GM12878 (cell line): ENCODE data around the gene CNTNAP2. TPM values are rescaled to one million over a fixed set of nuclear protein-coding genes. Genes with fewer than 3 reads are reported as not detected.

Source experiments
- ATAC-seq: fragments of 200-7000 bp; cut with Tn5 transposase; 3 replicates; pipeline ENCODE4 v1.9.1; 2020; ENCODE audit warnings: mild to moderate bottlenecking, moderate library complexity
- BruUV-seq: library from RNA; stranded (reverse); fragments of 400-500 nt; replicated peaks from 2 replicates; lab custom pipeline; 2021; lab: Mats Ljungman, UMichigan
- CTCF ChIA-PET: fragments of 300-600 bp; sonication (Branson Sonifier 250); formaldehyde crosslinking; extraction: SDS; loops from one replicate; lab custom pipeline; 2021; ENCODE audit warnings: inconsistent platforms; lab: Yijun Ruan, JAX
- POLR2A ChIA-PET: fragments of 350-600 bp; formaldehyde crosslinking; extraction: SDS; loops from one replicate; lab custom pipeline; 2021; ENCODE audit warnings: inconsistent platforms; lab: Charles Lee
- RAD21 ChIA-PET: fragments of 300-600 bp; sonication (Branson Sonifier 250); formaldehyde crosslinking; loops from one replicate; lab custom pipeline; 2023; ENCODE audit warnings: antibody characterized with exemption; ENCODE audit not compliant: unreplicated experiment; lab: Charles Lee
- SMC1A ChIA-PET: fragments of 300-600 bp; sonication (Branson Sonifier 250); formaldehyde crosslinking; loops from one replicate; lab custom pipeline; 2023; ENCODE audit not compliant: unreplicated experiment, uncharacterized antibody; lab: Charles Lee
- DNase-seq: peaks from one replicate; pipeline ENCODE4 v3.0.0-alpha.2; 2011; ENCODE audit warnings: low read depth, low spot score
- FAIRE-seq: peaks from 3 replicates; lab custom pipeline; 2011; peaks lifted over from hg19 to GRCh38; lab: Jason Lieb, UNC
- H2AFZ ChIP-seq: 2 replicates; pipeline ENCODE4 v1.6.0; 2011; ENCODE audit warnings: low read depth, low read length, control low read depth; ENCODE audit not compliant: control insufficient read depth
- H3K27ac ChIP-seq: 2 replicates; pipeline ENCODE4 v1.5.1; 2011; ENCODE audit warnings: control low read depth; ENCODE audit not compliant: control insufficient read depth, insufficient read depth
- H3K27me3 ChIP-seq, 2 experiments: replicated peaks in 1 of 2; 2 replicates each; pipeline versions ENCODE4 v1.6.0 to v1.6.1; 2011; ENCODE audit warnings: low read length in 1 of 2; ENCODE audit not compliant: control insufficient read depth in 2 of 2, insufficient read depth in 2 of 2
- H3K36me3 ChIP-seq, 2 experiments: 2 replicates each; pipeline ENCODE4 v1.5.1; 2011; ENCODE audit warnings: low read length in 1 of 2; ENCODE audit not compliant: control insufficient read depth in 2 of 2, insufficient read depth in 2 of 2
- H3K4me1 ChIP-seq: 2 replicates; pipeline ENCODE4 v1.6.1; 2011; ENCODE audit warnings: mild to moderate bottlenecking, low read length, moderate library complexity, mixed read lengths; ENCODE audit not compliant: control insufficient read depth, insufficient read depth
- H3K4me2 ChIP-seq: 2 replicates; pipeline ENCODE4 v1.6.0; 2011; ENCODE audit warnings: control low read depth; ENCODE audit not compliant: control insufficient read depth, insufficient read depth
- H3K4me3 ChIP-seq: fragments of 200-600 bp; sonication (generic); 2 replicates; pipeline ENCODE4 v1.5.1; 2016
- H3K79me2 ChIP-seq: 2 replicates; pipeline ENCODE4 v1.6.0; 2011; ENCODE audit warnings: low read length; ENCODE audit not compliant: control insufficient read depth, insufficient read depth
- H3K9ac ChIP-seq: 2 replicates; pipeline ENCODE4 v1.8.0; 2011; ENCODE audit warnings: low read length, control low read depth, mixed read lengths; ENCODE audit not compliant: control insufficient read depth, insufficient read depth
- H3K9me3 ChIP-seq: replicated peaks from 3 replicates; pipeline ENCODE4 v1.5.1; 2011; ENCODE audit warnings: mild to moderate bottlenecking, low read length; ENCODE audit not compliant: control insufficient read depth, insufficient read depth
- H4K20me1 ChIP-seq: 2 replicates; pipeline ENCODE4 v1.6.0; 2011; ENCODE audit not compliant: control insufficient read depth, insufficient read depth
- ASH2L ChIP-seq: fragments of 300-600, 200-600 bp; sonication (generic); IDR thresholded peaks from 2 replicates; pipeline ENCODE4 v1.6.1; 2017; ENCODE audit warnings: low read depth, mild to moderate bottlenecking, borderline replicate concordance
- CEBPB ChIP-seq, 2 experiments: fragments of 150-350 bp in 1 of 2; IDR thresholded peaks; 2 replicates each; pipeline ENCODE4 v1.6.1; 2012 to 2014; ENCODE audit warnings: low read depth in 2 of 2, low read length in 2 of 2, borderline replicate concordance in 1 of 2, inconsistent platforms in 1 of 2
- FOXM1 ChIP-seq: IDR thresholded peaks from 2 replicates; pipeline ENCODE4 v1.6.1; 2012; ENCODE audit warnings: low read depth, mild to moderate bottlenecking, inconsistent platforms, low read length, moderate library complexity
- MXI1 ChIP-seq: fragments of 150-350 bp; IDR thresholded peaks from 2 replicates; pipeline ENCODE4 v1.6.1; 2011; ENCODE audit warnings: low read depth, mild to moderate bottlenecking, inconsistent platforms, low read length, improper control_type of control experiment
- MYB ChIP-seq: fragments of 150-350 bp; IDR thresholded peaks from 2 replicates; pipeline ENCODE4 v1.6.1; 2014; ENCODE audit warnings: mild to moderate bottlenecking, low read depth, low read length, borderline replicate concordance
- NFXL1 ChIP-seq: fragments of 450-650 bp; IDR thresholded peaks from 2 replicates; pipeline ENCODE4 v1.6.1; 2017; ENCODE audit warnings: antibody characterized with exemption, mild to moderate bottlenecking, borderline replicate concordance
- PML ChIP-seq: IDR thresholded peaks from 2 replicates; pipeline ENCODE4 v1.6.1; 2012; ENCODE audit warnings: low read length, inconsistent platforms
- POLR2A ChIP-seq: IDR thresholded peaks from 2 replicates; pipeline ENCODE4 v1.6.1; 2011; ENCODE audit warnings: low read depth, mild to moderate bottlenecking, low read length
- POLR2AphosphoS5 ChIP-seq: IDR thresholded peaks from 2 replicates; pipeline ENCODE4 v1.6.1; 2011; ENCODE audit warnings: mild to moderate bottlenecking, low read length, inconsistent platforms
- RUNX3 ChIP-seq: IDR thresholded peaks from 2 replicates; pipeline ENCODE4 v1.6.1; 2012; ENCODE audit warnings: low read length, inconsistent platforms
- STAT3 ChIP-seq: IDR thresholded peaks from 2 replicates; pipeline ENCODE4 v1.6.1; 2011; ENCODE audit warnings: low read depth, low read length, improper control_type of control experiment
- WRNIP1 ChIP-seq: IDR thresholded peaks from 2 replicates; pipeline ENCODE4 v1.6.1; 2011; ENCODE audit warnings: low read depth, low read length, improper control_type of control experiment, borderline replicate concordance
- WGBS: methylation state at CpG from one replicate; pipeline ENCODE4 v1.1.6; 2016; ENCODE audit warnings: low lambda C conversion rate; ENCODE audit not compliant: insufficient replicate concordance, insufficient coverage; ENCODE audit errors: missing lambda C conversion rate; 5-methylcytosine and 5-hydroxymethylcytosine counted together
- in situ Hi-C: fragments of 300-500 bp; cut with MboI; formaldehyde crosslinking; loops from 9 replicates; pipeline ENCODE4 v1.14.3; 2018; ENCODE audit warnings: mixed read lengths
- intact Hi-C: fragments of 100-400 bp; cut with micrococcal nuclease; formaldehyde crosslinking; loops from one replicate; pipeline ENCODE4 v1.14.2; 2022; ENCODE audit not compliant: unreplicated experiment
- polyA plus RNA-seq, 11 experiments: library from polyadenylated mRNA; depleted of rRNA in 4 of 11; unstranded in 6 of 11; stranded (reverse) in 5 of 11; fragments of >200 nt; fragmentation: Nextera tagmentation in 4 of 11; fragmentation: Illumina TruSeq in 1 of 11; extraction: Ambion mirVana in 4 of 11; extraction: Trizol in 1 of 11; gene quantifications; 1 replicate in 1 of 11; 2 replicates in 10 of 11; pipeline versions ENCODE4 v1.2.1 to v1.2.3, GENCODE V29; 2011 to 2016; ENCODE audit warnings: inconsistent platforms in 2 of 11, missing spikeins in 2 of 11, low read depth in 1 of 11
- total RNA-seq, 4 experiments: library from RNA; depleted of rRNA in 3 of 4; stranded (reverse); fragments of >200 nt in 3 of 4; fragmentation: Illumina TruSeq in 1 of 4; extraction: Trizol in 1 of 4; gene quantifications; 2 replicates each; pipeline versions ENCODE4 v1.2.1 to v1.2.3, GENCODE V29; 2013 to 2021

CNTNAP2 gene
- total and polyA plus RNA-seq, 10 of the 15 experiments (the other 5 are each of a cell fraction or from before 2014, with no cell fraction given): 0.03 to 0.08 (median 0.03) TPM; not detected in 7

- ChIA-PET CTCF (no interaction called here), POLR2A (no interaction called here), RAD21 (no interaction called here), SMC1A (no interaction called here)
- no peaks in the 10 kb centered on the region for H3K4me1 ChIP-seq
- no peaks in the 10 kb centered on the region for H3K27me3 ChIP-seq
- no peaks in the 10 kb centered on the region for H4K20me1 ChIP-seq
- in situ Hi-C loops (no loop called here), intact Hi-C loops (no loop called here)
- H3K36me3 ChIP-seq: no peaks in the 10 kb centered on the region
- no TSS peak for BruUV-seq
- no peak overlapping the region for H3K4me3 ChIP-seq
- no peak overlapping the region for H2AFZ ChIP-seq
- WGBS: 38% methylated on average over 4 of the region's 4 CpGs
- no peaks in the 10 kb centered on the region for H3K9me3 ChIP-seq
- TF ChIP-seq POLR2A (no peak), NFXL1 (no peak), STAT3 (no peak), FOXM1 (no peak), WRNIP1 (no peak), PML (no peak), MYB (no peak), ASH2L (no peak), MXI1 (no peak), CEBPB (IDR thresholded peaks at IDR 0.05; ENCODE audit: borderline replicate concordance in 1 of 2, low read depth in 2 of 2, low read length in 2 of 2) (no peak), RUNX3 (no peak), POLR2AphosphoS5 (no peak)
- H3K9ac ChIP-seq: no peak overlapping the region
- H3K79me2 ChIP-seq: no peaks in the 10 kb centered on the region
- ATAC-seq (no peak), DNase-seq (no peak), FAIRE-seq (no peak)
- H3K4me2 ChIP-seq: no peak overlapping the region
- no peak overlapping the region for H3K27ac ChIP-seq
Observed at GRCh38 chr7:147513451-147513850, 1396.8 kb downstream of the CNTNAP2 start.
